Mucosa of stomach (tissue), 1 donor: ENCODE results near the gene SH3GL2.

Experiments used
- H3K27me3 ChIP-seq: one replicate; pipeline ENCODE4 v1.7.0; 2013; ENCODE audit warnings: mild to moderate bottlenecking, low read length; ENCODE audit not compliant: control insufficient read depth, insufficient read depth
- H3K36me3 ChIP-seq: one replicate; pipeline ENCODE4 v1.7.0; 2013; ENCODE audit warnings: low read length; ENCODE audit not compliant: control insufficient read depth, insufficient read depth
- H3K4me1 ChIP-seq: one replicate; pipeline ENCODE4 v1.7.0; 2013; ENCODE audit warnings: mild to moderate bottlenecking, low read length; ENCODE audit not compliant: control insufficient read depth, insufficient read depth
- H3K4me3 ChIP-seq: one replicate; pipeline ENCODE4 v1.7.0; 2013; ENCODE audit warnings: low read length
- H3K9ac ChIP-seq: one replicate; pipeline ENCODE4 v1.7.0; 2013; ENCODE audit warnings: mild to moderate bottlenecking, low read length, moderate library complexity
- H3K9me3 ChIP-seq: one replicate; pipeline ENCODE4 v1.7.0; 2013; ENCODE audit warnings: mild to moderate bottlenecking, low read length, moderate library complexity; ENCODE audit not compliant: control insufficient read depth
- donor health status: Pancreatic carcinoma.

SH3GL2 gene

GRCh38 chr9:17800418-17800817, 221.6 kb downstream of the SH3GL2 start:
- no peaks in the 10 kb centered on the region for H3K9me3 ChIP-seq
- H3K9ac ChIP-seq = no peak overlapping the region
- H3K4me3 ChIP-seq = no peak overlapping the region
- no peaks in the 10 kb centered on the region for H3K27me3 ChIP-seq
- no peaks in the 10 kb centered on the region for H3K36me3 ChIP-seq
- H3K4me1 ChIP-seq = no peaks in the 10 kb centered on the region

DNA sequence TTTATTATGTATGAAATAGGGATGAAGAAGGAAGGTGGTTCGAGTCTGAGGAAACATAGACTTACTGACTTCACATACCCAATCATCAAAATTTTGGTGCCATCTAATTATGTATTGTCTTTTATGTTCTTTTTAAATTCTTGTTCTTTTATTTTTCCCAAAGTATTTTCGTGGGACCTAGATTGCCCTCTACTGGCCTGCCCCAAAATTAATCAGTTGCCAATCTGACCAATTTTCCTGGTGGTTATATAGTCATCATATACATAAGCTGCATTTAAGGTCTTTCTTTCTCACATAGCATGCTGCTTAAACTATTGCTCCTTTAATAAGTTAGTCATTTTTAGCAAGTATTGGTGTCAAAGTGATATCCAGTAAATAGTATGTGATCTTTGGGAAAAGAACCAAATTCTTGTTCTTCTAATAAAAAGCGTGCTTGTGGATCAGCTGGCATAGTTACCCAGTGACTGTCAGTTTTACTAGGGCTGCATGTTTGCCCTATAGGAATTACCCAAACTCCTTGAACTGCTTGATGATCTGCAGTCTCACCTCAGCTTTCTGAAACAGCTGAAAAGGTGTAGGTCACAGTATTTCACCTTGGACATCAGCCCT, 223.5 kb downstream of the SH3GL2 start:
- H3K9me3 ChIP-seq = no peaks in the 10 kb centered on the region
- H3K9ac ChIP-seq = no peak overlapping the region
- H3K4me3 ChIP-seq = no peak overlapping the region
- H3K27me3 ChIP-seq = no peaks in the 10 kb centered on the region
- no peaks in the 10 kb centered on the region for H3K4me1 ChIP-seq
- no peaks in the 10 kb centered on the region for H3K36me3 ChIP-seq

DNA sequence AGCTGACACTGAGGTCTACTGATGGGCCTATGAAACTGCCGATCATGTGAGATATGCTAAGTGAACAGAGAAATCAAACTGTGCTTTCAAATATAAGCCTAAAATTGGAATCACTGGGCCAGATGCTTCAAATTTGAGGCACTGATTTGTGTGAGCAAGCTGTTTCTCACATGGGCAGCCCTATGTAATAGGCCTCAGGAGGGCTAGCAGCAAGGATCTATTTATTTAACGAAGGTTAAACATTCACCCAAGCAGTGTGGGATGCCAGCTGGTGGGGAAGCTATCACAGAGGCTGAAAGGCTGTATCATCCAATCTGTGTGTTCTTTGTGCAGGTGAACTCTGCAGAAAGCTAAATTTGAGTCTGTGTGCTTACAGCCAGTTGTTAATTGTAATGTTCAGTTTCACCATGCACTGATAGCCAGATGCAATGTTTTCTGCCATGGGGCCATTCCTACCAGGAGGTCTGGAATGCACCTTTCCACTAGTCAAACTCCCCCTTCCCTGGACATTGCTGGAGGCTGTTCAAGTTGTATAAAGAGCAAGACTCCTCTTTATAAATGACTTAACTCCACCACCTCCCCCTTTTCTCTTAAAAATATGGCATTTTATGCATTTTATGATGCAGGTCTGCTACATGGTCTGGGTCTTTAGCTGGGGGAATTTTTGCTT, 228.9 kb downstream of the SH3GL2 start:
- H3K36me3 ChIP-seq = no peaks in the 10 kb centered on the region
- no peak overlapping the region for H3K9ac ChIP-seq
- no peak overlapping the region for H3K4me3 ChIP-seq
- no peaks in the 10 kb centered on the region for H3K4me1 ChIP-seq
- no peaks in the 10 kb centered on the region for H3K27me3 ChIP-seq
- no peaks in the 10 kb centered on the region for H3K9me3 ChIP-seq

DNA sequence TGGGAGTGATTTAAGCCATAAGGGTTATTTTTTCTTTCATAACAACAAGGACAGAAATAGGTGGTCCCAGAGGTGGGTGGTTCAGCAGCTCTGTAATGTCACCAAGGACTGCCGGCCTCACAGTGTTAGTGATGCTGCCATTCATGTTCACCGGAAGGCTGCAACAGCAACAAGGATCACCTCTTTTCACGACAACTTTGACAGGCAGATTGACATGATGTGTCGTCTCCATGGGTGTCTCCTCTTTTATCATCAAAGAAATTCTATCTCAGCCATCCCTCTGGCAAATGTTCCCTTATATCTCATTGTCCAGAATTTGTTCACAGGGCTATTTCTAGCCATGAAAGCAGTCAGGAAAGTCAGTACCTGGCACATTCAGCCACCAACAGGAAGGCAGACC, 231.5 kb downstream of the SH3GL2 start:
- Histone ChIP-seq H3K9ac (no peak overlapping the region), H3K4me3 (no peak overlapping the region), H3K27me3 (no peaks in the 10 kb centered on the region), H3K9me3 (no peaks in the 10 kb centered on the region), H3K36me3 (no peaks in the 10 kb centered on the region), H3K4me1 (no peaks in the 10 kb centered on the region)

DNA sequence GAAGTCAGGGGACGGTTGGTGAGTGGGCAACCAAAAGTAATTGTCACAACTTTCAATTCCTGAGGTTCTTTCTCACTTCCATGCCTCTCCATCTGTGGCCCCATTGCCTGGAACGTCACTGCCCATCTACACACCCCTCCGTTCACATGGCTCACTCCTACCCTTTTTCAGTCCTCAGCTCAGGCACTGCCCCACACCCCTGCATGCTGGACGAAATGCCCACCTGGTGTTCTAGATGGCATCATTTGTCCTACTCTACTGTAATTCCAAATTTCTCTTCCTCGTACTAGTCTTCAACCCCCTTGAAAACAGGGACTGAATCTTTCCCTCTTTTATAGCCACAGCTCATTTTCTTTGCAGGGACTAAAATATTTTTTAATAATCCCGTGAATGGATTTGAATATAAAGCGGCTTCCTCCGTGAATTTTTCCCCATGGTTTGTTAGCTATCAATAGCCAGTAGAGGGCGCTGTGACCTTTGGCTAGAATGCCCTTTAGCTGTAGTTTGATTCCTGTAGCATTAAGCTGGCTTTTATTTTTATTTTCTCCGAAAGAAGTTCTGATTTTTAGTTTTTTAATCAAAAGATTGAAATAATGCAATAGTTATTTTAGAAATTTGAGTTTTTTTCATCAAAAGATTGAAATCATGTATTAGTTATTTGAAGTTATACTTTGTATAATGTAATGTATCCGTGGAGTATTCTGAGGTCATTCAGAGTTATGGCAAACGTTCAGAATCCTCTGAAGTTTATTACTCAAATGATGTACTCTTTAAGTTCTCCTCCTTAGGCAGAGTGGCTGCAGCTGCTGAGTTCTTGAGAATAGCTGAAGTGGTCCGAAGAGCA, 232.1 kb downstream of the SH3GL2 start:
- Histone ChIP-seq H3K4me1 (no peaks in the 10 kb centered on the region), H3K36me3 (no peaks in the 10 kb centered on the region), H3K4me3 (no peak overlapping the region), H3K27me3 (peaks cover 3% of the 10 kb centered on the region), H3K9ac (no peak overlapping the region), H3K9me3 (no peaks in the 10 kb centered on the region)

DNA sequence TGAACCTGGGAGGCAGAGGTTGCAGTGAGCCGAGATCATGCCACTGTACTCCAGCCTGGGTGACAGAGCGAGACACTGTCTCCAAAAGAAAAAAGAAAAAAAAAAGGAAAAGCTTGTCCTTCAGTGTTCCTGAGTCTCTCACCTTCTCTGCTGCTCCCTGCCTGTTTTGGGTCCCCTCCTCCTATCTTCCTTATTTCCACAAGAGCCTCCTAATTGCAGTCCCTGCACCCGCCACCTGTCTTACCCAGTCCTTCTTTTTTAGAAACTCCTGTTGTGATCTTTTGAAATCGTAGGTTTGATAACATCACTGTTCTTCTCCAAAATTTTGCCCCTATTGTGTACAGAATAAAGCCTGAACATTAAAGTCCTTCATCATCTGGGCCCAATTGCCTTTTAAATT, 234.9 kb downstream of the SH3GL2 start:
- no peak overlapping the region for H3K4me3 ChIP-seq
- H3K36me3 ChIP-seq = no peaks in the 10 kb centered on the region
- H3K27me3 ChIP-seq = peaks cover 3% of the 10 kb centered on the region
- H3K9ac ChIP-seq = no peak overlapping the region
- no peaks in the 10 kb centered on the region for H3K4me1 ChIP-seq
- no peaks in the 10 kb centered on the region for H3K9me3 ChIP-seq

GRCh38 chr9:17816431-17817027, 237.7 kb downstream of the SH3GL2 start:
- H3K36me3 ChIP-seq = no peaks in the 10 kb centered on the region
- H3K4me3 ChIP-seq = no peak overlapping the region
- H3K9me3 ChIP-seq = no peaks in the 10 kb centered on the region
- H3K4me1 ChIP-seq = no peaks in the 10 kb centered on the region
- H3K27me3 ChIP-seq = peaks cover 3% of the 10 kb centered on the region
- no peak overlapping the region for H3K9ac ChIP-seq

- H3K4me1 ChIP-seq = no peaks in the 10 kb centered on the region
- H3K27me3 ChIP-seq = no peaks in the 10 kb centered on the region
- H3K9me3 ChIP-seq = no peaks in the 10 kb centered on the region
- H3K36me3 ChIP-seq = no peaks in the 10 kb centered on the region
- H3K4me3 ChIP-seq = no peak overlapping the region
- no peak overlapping the region for H3K9ac ChIP-seq
Observed at GRCh38 chr9:17824191-17824590, 245.3 kb downstream of the SH3GL2 start.

GRCh38 chr9:17824616-17825264, 245.9 kb downstream of the SH3GL2 start:
- no peak overlapping the region for H3K4me3 ChIP-seq
- no peaks in the 10 kb centered on the region for H3K27me3 ChIP-seq
- H3K9me3 ChIP-seq = no peaks in the 10 kb centered on the region
- no peak overlapping the region for H3K9ac ChIP-seq
- no peaks in the 10 kb centered on the region for H3K36me3 ChIP-seq
- H3K4me1 ChIP-seq = no peaks in the 10 kb centered on the region

DNA sequence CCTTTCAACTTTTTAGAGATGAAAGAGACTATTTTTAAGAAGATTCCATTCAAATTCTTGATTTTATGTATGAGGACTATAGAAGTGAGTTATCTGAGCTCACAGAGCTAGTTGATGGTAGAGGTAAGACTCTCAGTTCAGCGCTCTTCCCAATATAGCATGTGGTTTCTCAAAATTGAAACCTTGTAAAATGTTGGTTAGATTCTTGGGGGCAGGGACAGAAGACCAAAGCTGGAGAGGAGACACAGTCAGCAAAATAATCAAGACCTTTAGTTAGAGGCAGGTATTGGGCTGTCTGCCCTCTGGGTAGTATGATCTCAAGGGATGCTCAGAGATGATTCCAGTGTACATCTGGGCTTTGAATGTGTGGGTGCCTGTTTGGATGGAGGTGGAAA, 246.4 kb downstream of the SH3GL2 start:
- H3K9me3 ChIP-seq = no peaks in the 10 kb centered on the region
- H3K9ac ChIP-seq = no peak overlapping the region
- no peak overlapping the region for H3K4me3 ChIP-seq
- no peaks in the 10 kb centered on the region for H3K4me1 ChIP-seq
- H3K27me3 ChIP-seq = no peaks in the 10 kb centered on the region
- no peaks in the 10 kb centered on the region for H3K36me3 ChIP-seq

- Histone ChIP-seq H3K36me3 (no peaks in the 10 kb centered on the region), H3K4me1 (no peaks in the 10 kb centered on the region), H3K4me3 (no peak overlapping the region), H3K9me3 (no peaks in the 10 kb centered on the region), H3K9ac (no peak overlapping the region), H3K27me3 (no peaks in the 10 kb centered on the region)
Observed at GRCh38 chr9:17829064-17829463, 250.2 kb downstream of the SH3GL2 start.
